Measurements from ENCODE around the gene TRIM5. TPM values are rescaled to one million over a fixed set of nuclear protein-coding genes. Genes with fewer than 3 reads are reported as not detected.

TRIM5 gene
- total RNA-seq, 4 donors from 2014 or later, result 12.3 to 21.7 (median 16.8) TPM

DNA sequence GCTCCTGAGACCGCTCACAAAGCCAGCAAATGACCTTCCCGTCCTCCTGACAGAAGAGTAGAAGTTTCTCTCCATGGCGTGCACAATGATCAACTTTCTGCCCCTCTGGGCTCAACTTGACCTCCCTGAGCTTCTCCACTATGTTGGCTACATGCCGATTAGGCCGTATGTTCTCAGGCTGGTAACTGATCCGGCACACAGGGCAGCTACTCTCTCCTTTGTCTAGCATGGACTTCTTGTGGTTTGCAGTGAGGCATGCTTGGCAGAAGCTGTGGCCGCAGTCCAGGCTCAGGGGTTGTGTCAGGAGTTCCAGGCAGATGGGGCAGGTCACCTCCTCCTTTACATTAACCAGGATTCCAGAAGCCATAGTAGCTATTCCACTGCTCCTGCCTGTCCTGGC lies 5.1 kb downstream of the TRIM5 start:
- H3K9me3 ChIP-seq, result no peaks in the 10 kb centered on the region
- no peaks in the 10 kb centered on the region for H3K27me3 ChIP-seq
- no peak for TF ChIP-seq POLR2A (IDR thresholded peaks at IDR 0.05)
- no peak for TF ChIP-seq CTCF (IDR thresholded peaks at IDR 0.05)
- TF ChIP-seq POLR2AphosphoS5 (IDR thresholded peaks at IDR 0.05), result no peak
- no peak for TF ChIP-seq EP300 (IDR thresholded peaks at IDR 0.05)
- DNase-seq (ENCODE audit: low spot score in 2 of 2), result no peak
- WGBS, result 94% methylated on average over 7 of the region's 7 CpGs
- H3K27ac ChIP-seq, result no peak overlapping the region
- H3K36me3 ChIP-seq, result peaks cover 24% of the 10 kb centered on the region
- no peak overlapping the region for H3K4me3 ChIP-seq
- H3K4me1 ChIP-seq, result peaks cover 13% of the 10 kb centered on the region

DNA sequence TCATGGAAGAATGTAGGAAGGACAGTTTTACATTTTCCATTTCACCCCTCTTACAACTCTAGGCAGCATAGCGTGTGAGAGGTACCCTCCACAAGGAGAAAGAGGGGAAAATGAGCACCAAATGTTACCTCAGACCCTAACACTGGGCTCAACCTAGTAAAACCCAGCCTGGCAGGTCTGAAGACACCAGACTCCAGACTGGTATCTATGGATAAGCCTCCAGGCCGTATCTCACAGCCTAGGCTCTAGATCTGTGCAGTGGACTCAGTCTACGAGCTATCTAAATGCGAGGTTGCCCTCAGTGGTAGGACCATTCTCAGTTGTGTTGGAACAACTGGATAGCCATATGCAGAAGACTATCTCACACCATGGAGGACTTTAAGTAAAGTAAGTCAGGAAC lies 10.5 kb downstream of the TRIM5 start:
- Histone ChIP-seq H3K27me3 (no peaks in the 10 kb centered on the region), H3K4me3 (no peak overlapping the region), H3K9me3 (no peaks in the 10 kb centered on the region), H3K36me3 (peaks cover 33% of the 10 kb centered on the region), H3K4me1 (no peaks in the 10 kb centered on the region), H3K27ac (no peak overlapping the region)
- TF ChIP-seq CTCF (IDR thresholded peaks at IDR 0.05) (no peak), POLR2A (IDR thresholded peaks at IDR 0.05) (no peak), EP300 (IDR thresholded peaks at IDR 0.05) (no peak), POLR2AphosphoS5 (IDR thresholded peaks at IDR 0.05) (no peak)
- no peak for DNase-seq (ENCODE audit: low spot score in 2 of 2)
- WGBS, result 97% methylated on average over 4 of the region's 4 CpGs

DNA sequence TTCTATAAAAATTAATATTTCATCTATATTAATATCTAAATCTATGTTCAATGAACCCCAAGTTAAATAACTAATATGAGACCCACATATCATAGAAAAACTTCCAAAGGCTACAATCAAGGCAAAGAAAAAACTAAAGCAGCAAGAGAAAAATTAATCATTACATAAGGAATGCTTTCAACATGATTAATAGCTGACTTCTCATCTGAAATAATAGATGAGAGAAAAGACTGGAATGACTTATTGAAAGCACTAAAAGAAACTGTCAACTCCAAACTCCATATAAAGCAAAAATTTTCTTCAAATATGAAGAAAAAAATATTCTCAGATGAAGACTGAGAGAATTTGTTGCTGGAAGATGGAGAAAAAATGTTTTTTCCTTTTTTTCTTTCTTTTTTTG lies 13.0 kb downstream of the TRIM5 start:
- no peaks in the 10 kb centered on the region for H3K9me3 ChIP-seq
- no peak for TF ChIP-seq CTCF (IDR thresholded peaks at IDR 0.05)
- no peak for TF ChIP-seq EP300 (IDR thresholded peaks at IDR 0.05)
- TF ChIP-seq POLR2AphosphoS5 (IDR thresholded peaks at IDR 0.05), result no peak
- no peak for TF ChIP-seq POLR2A (IDR thresholded peaks at IDR 0.05)
- H3K36me3 ChIP-seq, result peaks cover 30% of the 10 kb centered on the region
- no peaks in the 10 kb centered on the region for H3K4me1 ChIP-seq
- H3K27ac ChIP-seq, result no peak overlapping the region
- no peak overlapping the region for H3K4me3 ChIP-seq
- DNase-seq (ENCODE audit: low spot score in 2 of 2), result no peak
- no peaks in the 10 kb centered on the region for H3K27me3 ChIP-seq

- no peaks in the 10 kb centered on the region for H3K9me3 ChIP-seq
- no peak overlapping the region for H3K4me3 ChIP-seq
- no peak for TF ChIP-seq POLR2AphosphoS5 (IDR thresholded peaks at IDR 0.05)
- TF ChIP-seq POLR2A (IDR thresholded peaks at IDR 0.05), result no peak
- no peak for TF ChIP-seq EP300 (IDR thresholded peaks at IDR 0.05)
- TF ChIP-seq CTCF (IDR thresholded peaks at IDR 0.05), result no peak
- H3K36me3 ChIP-seq, result peaks cover 53% of the 10 kb centered on the region
- no peak overlapping the region for H3K27ac ChIP-seq
- DNase-seq (ENCODE audit: low spot score in 2 of 2), result no peak
- WGBS, result 75% methylated on average over 6 of the region's 6 CpGs
- no peaks in the 10 kb centered on the region for H3K27me3 ChIP-seq
- no peaks in the 10 kb centered on the region for H3K4me1 ChIP-seq
Measured at GRCh38 chr11:5666402-5666793, 18.5 kb downstream of the TRIM5 start.

GRCh38 chr11:5665746-5666401 lies 19.0 kb downstream of the TRIM5 start:
- Histone ChIP-seq H3K9me3 (no peaks in the 10 kb centered on the region), H3K4me3 (no peak overlapping the region), H3K4me1 (no peaks in the 10 kb centered on the region), H3K27ac (no peak overlapping the region), H3K36me3 (peaks cover 53% of the 10 kb centered on the region), H3K27me3 (no peaks in the 10 kb centered on the region)
- 87% methylated on average over 5 of the region's 5 CpGs for WGBS
- no peak for DNase-seq (ENCODE audit: low spot score in 2 of 2)
- TF ChIP-seq EP300 (IDR thresholded peaks at IDR 0.05), result no peak
- TF ChIP-seq POLR2AphosphoS5 (IDR thresholded peaks at IDR 0.05), result no peak
- TF ChIP-seq CTCF (IDR thresholded peaks at IDR 0.05), result no peak
- no peak for TF ChIP-seq POLR2A (IDR thresholded peaks at IDR 0.05)
